ENCODE data around the gene STX7. TPM values are rescaled to one million over a fixed set of nuclear protein-coding genes. Genes with fewer than 3 reads are reported as not detected.

Gene STX7
- total RNA-seq, 1 donor = 27.2 TPM

- H3K4me3 ChIP-seq (ENCODE audit: low read depth, low read length) = no peak overlapping the region
- DNase-seq (ENCODE audit: low read depth) = no peak
- no peak for TF ChIP-seq CTCF (IDR thresholded peaks at IDR 0.05; ENCODE audit: insufficient read depth, low read depth, low read length)
These were observed 66.1 kb downstream of the STX7 start for GRCh38 chr6:132446855-132447241.

- no peak overlapping the region for H3K4me3 ChIP-seq (ENCODE audit: low read depth, low read length)
- DNase-seq (ENCODE audit: low read depth) = no peak
- TF ChIP-seq CTCF (IDR thresholded peaks at IDR 0.05; ENCODE audit: insufficient read depth, low read depth, low read length) = no peak
These were observed 66.6 kb downstream of the STX7 start for GRCh38 chr6:132446141-132446854.

GRCh38 chr6:132445201-132445951 is 67.5 kb downstream of the STX7 start:
- peak; percentile 32 for DNase-seq (ENCODE audit: low read depth)
- H3K4me3 ChIP-seq (ENCODE audit: low read depth, low read length) = no peak overlapping the region
- TF ChIP-seq CTCF (IDR thresholded peaks at IDR 0.05; ENCODE audit: insufficient read depth, low read depth, low read length) = no peak

GRCh38 chr6:132443206-132443605 is 69.7 kb downstream of the STX7 start:
- no peak for TF ChIP-seq CTCF (IDR thresholded peaks at IDR 0.05; ENCODE audit: insufficient read depth, low read depth, low read length)
- H3K4me3 ChIP-seq (ENCODE audit: low read depth, low read length) = no peak overlapping the region
- peak; percentile 44 for DNase-seq (ENCODE audit: low read depth)

GRCh38 chr6:132430110-132430509 is 82.8 kb downstream of the STX7 start:
- TF ChIP-seq CTCF (IDR thresholded peaks at IDR 0.05; ENCODE audit: insufficient read depth, low read depth, low read length) = no peak
- no peak overlapping the region for H3K4me3 ChIP-seq (ENCODE audit: low read depth, low read length)
- no peak for DNase-seq (ENCODE audit: low read depth)

GRCh38 chr6:132425176-132425575 is 87.7 kb downstream of the STX7 start:
- DNase-seq (ENCODE audit: low read depth) = no peak
- no peak for TF ChIP-seq CTCF (IDR thresholded peaks at IDR 0.05; ENCODE audit: insufficient read depth, low read depth, low read length)
- no peak overlapping the region for H3K4me3 ChIP-seq (ENCODE audit: low read depth, low read length)
